ENCODE data around the gene PPIH. TPM values are rescaled to one million over a fixed set of nuclear protein-coding genes. Genes with fewer than 3 reads are reported as not detected.

PPIH gene
- total and polyA plus RNA-seq, 2 of the 13 experiments (the other 11 are each of a cell fraction or from before 2014, with no cell fraction given) = 29.9 to 72.6 TPM

- H3K79me2 ChIP-seq (ENCODE audit: insufficient read depth, low read length) = peaks cover 34% of the 10 kb centered on the region
- CTCF ChIA-PET (ENCODE audit: low intra/inter-chr PET ratio, low total read pairs) = no interaction called here
- in situ Hi-C loops (cut with HindIII; ENCODE audit: extremely low pct_ligation_motif_present, low pct_unique_long_range_greater_than_20kb) (no loop called here), intact Hi-C loops (cut with micrococcal nuclease; ENCODE audit: unreplicated experiment) (no loop called here)
- ATAC-seq (no peak), DNase-seq (ENCODE audit: low spot score) (no peak), FAIRE-seq (no peak)
- H3K9me3 ChIP-seq (ENCODE audit: low read length) = no peaks in the 10 kb centered on the region
- no peaks in the 10 kb centered on the region for H3K27me3 ChIP-seq (ENCODE audit: control insufficient read depth in 1 of 2, insufficient read depth in 2 of 2, low read length in 2 of 2)
- no peak overlapping the region for H3K4me2 ChIP-seq (ENCODE audit: low read depth, low read length)
- H3K4me3 ChIP-seq (replicated peaks in 1 of 3; ENCODE audit: insufficient read depth in 1 of 3, low read depth in 2 of 3, low read length in 3 of 3) = no peak overlapping the region
- no peak overlapping the region for H3K27ac ChIP-seq (ENCODE audit: extremely low read length, insufficient read depth, low read length)
- H4K20me1 ChIP-seq (ENCODE audit: insufficient read depth, low read length) = peaks cover 8% of the 10 kb centered on the region; the same call in 1 of the 2 replicates
- TF ChIP-seq ARNT (IDR thresholded peaks at IDR 0.05) = no peak
- TF ChIP-seq ZSCAN21 (CRISPR knock-in tag; IDR thresholded peaks at IDR 0.05; ENCODE audit: borderline replicate concordance) = no peak
- TF ChIP-seq PRPF4 (IDR thresholded peaks at IDR 0.05; ENCODE audit: low read depth, low read length, poor library complexity, severe bottlenecking) = no peak
- TF ChIP-seq ZNF580 (CRISPR knock-in tag; IDR thresholded peaks at IDR 0.05; ENCODE audit: borderline replicate concordance, low read depth) = no peak
- TF ChIP-seq ZBTB38 (CRISPR knock-in tag; IDR thresholded peaks at IDR 0.05) = no peak
- no peak for TF ChIP-seq TFDP1 (CRISPR knock-in tag; IDR thresholded peaks at IDR 0.05; ENCODE audit: borderline replicate concordance)
- TF ChIP-seq DZIP1 (CRISPR knock-in tag; IDR thresholded peaks at IDR 0.05) = no peak
- no peak for TF ChIP-seq ZNF251 (CRISPR knock-in tag; IDR thresholded peaks at IDR 0.05)
- no peak for TF ChIP-seq KLF9 (CRISPR knock-in tag; IDR thresholded peaks at IDR 0.05; ENCODE audit: low read depth)
- no peak for TF ChIP-seq ZNF83 (CRISPR knock-in tag; IDR thresholded peaks at IDR 0.05; ENCODE audit: borderline replicate concordance)
- TF ChIP-seq CBX5 (CRISPR knock-in tag; IDR thresholded peaks at IDR 0.05; ENCODE audit: borderline replicate concordance) = no peak
- TF ChIP-seq FOSL1 (CRISPR knock-in tag; IDR thresholded peaks at IDR 0.05; ENCODE audit: borderline replicate concordance) = no peak
- no peak for TF ChIP-seq SKIL (CRISPR knock-in tag; IDR thresholded peaks at IDR 0.05; ENCODE audit: borderline replicate concordance)
- no peak for TF ChIP-seq REPIN1 (CRISPR knock-in tag; IDR thresholded peaks at IDR 0.05; ENCODE audit: borderline replicate concordance, low read depth)
- no peak for TF ChIP-seq PCBP2 (optimal IDR thresholded peaks at IDR 0.05; ENCODE audit: low read depth, low read length, poor library complexity, severe bottlenecking)
- no peak for TF ChIP-seq ETS1 (CRISPR knock-in tag; IDR thresholded peaks at IDR 0.05)
- TF ChIP-seq ZNF776 (CRISPR knock-in tag; IDR thresholded peaks at IDR 0.05) = no peak
- TF ChIP-seq ELF4 (CRISPR knock-in tag; IDR thresholded peaks at IDR 0.05; ENCODE audit: borderline replicate concordance) = no peak
- H3K9ac ChIP-seq (ENCODE audit: insufficient read depth, low read depth, low read length) = no peak overlapping the region
- POLR2A ChIA-PET = no interaction called here
- peaks cover 32 to 91% of the 10 kb centered on the region in 2 experiments for H3K36me3 ChIP-seq (replicated peaks in 1 of 2; ENCODE audit: control insufficient read depth in 1 of 2, insufficient read depth in 2 of 2, low read length in 2 of 2)
- no TSS peak for BruUV-seq (replicated peaks)
- H2AFZ ChIP-seq (ENCODE audit: low read length) = no peak overlapping the region
- no peaks in the 10 kb centered on the region for H3K4me1 ChIP-seq (ENCODE audit: insufficient read depth, low read length)
Measured at GRCh38 chr1:42700006-42700405, 41.8 kb downstream of the PPIH start.
